ENCODE data around the gene ADCY2.

Gene ADCY2

GRCh38 chr5:7592910-7593309, 197.0 kb downstream of the ADCY2 start:
- DNase-seq (ENCODE audit: low spot score): peak; percentile 53

- no peak for DNase-seq (ENCODE audit: low spot score)
Observed at GRCh38 chr5:7597059-7597642, 201.2 kb downstream of the ADCY2 start.

- DNase-seq (ENCODE audit: low spot score): no peak
Observed at GRCh38 chr5:7606840-7607465, 211.0 kb downstream of the ADCY2 start.

- DNase-seq (ENCODE audit: low spot score): no peak
Observed at GRCh38 chr5:7608772-7609171, 212.8 kb downstream of the ADCY2 start.

- DNase-seq (ENCODE audit: low spot score): no peak
Observed at GRCh38 chr5:7609726-7610125, 213.8 kb downstream of the ADCY2 start.

GRCh38 chr5:7610531-7611177, 214.7 kb downstream of the ADCY2 start:
- DNase-seq (ENCODE audit: low spot score): no peak

GRCh38 chr5:7611518-7611917, 215.6 kb downstream of the ADCY2 start:
- no peak for DNase-seq (ENCODE audit: low spot score)

- no peak for DNase-seq (ENCODE audit: low spot score)
Observed at GRCh38 chr5:7615566-7616061, 219.7 kb downstream of the ADCY2 start.

GRCh38 chr5:7616897-7617296, 221.0 kb downstream of the ADCY2 start:
- DNase-seq (ENCODE audit: low spot score): no peak

- DNase-seq (ENCODE audit: low spot score): no peak
Observed at GRCh38 chr5:7622498-7622897, 226.6 kb downstream of the ADCY2 start.

GRCh38 chr5:7625740-7626139, 229.8 kb downstream of the ADCY2 start:
- no peak for DNase-seq (ENCODE audit: low spot score)

GRCh38 chr5:7628248-7628647, 232.3 kb downstream of the ADCY2 start:
- no peak for DNase-seq (ENCODE audit: low spot score)

GRCh38 chr5:7628820-7629219, 232.9 kb downstream of the ADCY2 start:
- no peak for DNase-seq (ENCODE audit: low spot score)

GRCh38 chr5:7629561-7629960, 233.6 kb downstream of the ADCY2 start:
- no peak for DNase-seq (ENCODE audit: low spot score)

- DNase-seq (ENCODE audit: low spot score): no peak
Observed at GRCh38 chr5:7634837-7635236, 238.9 kb downstream of the ADCY2 start.

GRCh38 chr5:7638456-7638855, 242.5 kb downstream of the ADCY2 start:
- no peak for DNase-seq (ENCODE audit: low spot score)

- no peak for DNase-seq (ENCODE audit: low spot score)
Observed at GRCh38 chr5:7642029-7642428, 246.1 kb downstream of the ADCY2 start.

GRCh38 chr5:7644723-7645122, 248.8 kb downstream of the ADCY2 start:
- no peak for DNase-seq (ENCODE audit: low spot score)

- DNase-seq (ENCODE audit: low spot score): no peak
Observed at GRCh38 chr5:7650755-7651154, 254.8 kb downstream of the ADCY2 start.

- DNase-seq (ENCODE audit: low spot score): no peak
Observed at GRCh38 chr5:7653046-7653445, 257.1 kb downstream of the ADCY2 start.

- no peak for DNase-seq (ENCODE audit: low spot score)
Observed at GRCh38 chr5:7657153-7657552, 261.2 kb downstream of the ADCY2 start.

- DNase-seq (ENCODE audit: low spot score): no peak
Observed at GRCh38 chr5:7659420-7659819, 263.5 kb downstream of the ADCY2 start.

- DNase-seq (ENCODE audit: low spot score): no peak
Observed at GRCh38 chr5:7662289-7662688, 266.4 kb downstream of the ADCY2 start.

GRCh38 chr5:7663808-7664207, 267.9 kb downstream of the ADCY2 start:
- DNase-seq (ENCODE audit: low spot score): no peak

All from NAMALWA (cell line).